Activated CD4-positive, alpha-beta T cell treated with anti-CD3 and anti-CD28 coated beads, Interleukin-2, amount 10 ng/mL, durations not matched to agents 7 days and 5 days (primary cell): ENCODE results near the gene FAP. TPM values are rescaled to one million over a fixed set of nuclear protein-coding genes. Genes with fewer than 3 reads are reported as not detected.

Source experiments
- CTCF ChIA-PET: fragments of 350-600 bp; sonication (Branson Sonifier 250); formaldehyde crosslinking; loops from one replicate; lab custom pipeline; 2021; ENCODE audit warnings: antibody characterized with exemption; lab: Charles Lee
- POLR2A ChIA-PET: fragments of 350-600 bp; sonication (Branson Sonifier 250); formaldehyde crosslinking; loops from one replicate; lab custom pipeline; 2021; ENCODE audit warnings: antibody characterized with exemption; lab: Charles Lee
- DNase-seq: peaks from one replicate; pipeline ENCODE4 v3.0.0-alpha.2; 2020
- H3K27ac Mint-ChIP-seq: one replicate; pipeline ENCODE4 v1.8.0; 2021; ENCODE audit warnings: mild to moderate bottlenecking, moderate library complexity, mixed read lengths
- H3K27me3 Mint-ChIP-seq: one replicate; pipeline ENCODE4 v1.8.0; 2021; ENCODE audit warnings: mixed read lengths
- H3K36me3 Mint-ChIP-seq: one replicate; pipeline ENCODE4 v1.8.0; 2021; ENCODE audit warnings: low read depth, mixed read lengths
- H3K4me1 Mint-ChIP-seq: one replicate; pipeline ENCODE4 v1.8.0; 2021; ENCODE audit warnings: mixed read lengths
- H3K4me3 Mint-ChIP-seq: one replicate; pipeline ENCODE4 v1.8.0; 2021; ENCODE audit warnings: mild to moderate bottlenecking, moderate library complexity, mixed read lengths
- H3K9me3 Mint-ChIP-seq: one replicate; pipeline ENCODE4 v1.8.0; 2021; ENCODE audit warnings: mixed read lengths
- total RNA-seq, 2 experiments: library from RNA; stranded (reverse); gene quantifications; one replicate each; pipeline ENCODE4 v1.2.3, GENCODE V29; 2021

Gene FAP
- total RNA-seq, 2 experiments from 2014 or later: not detected

- Mint-ChIP-seq H3K27me3 (peaks cover 25% of the 10 kb centered on the region), H3K4me3 (no peak overlapping the region), H3K4me1 (no peaks in the 10 kb centered on the region), H3K36me3 (no peaks in the 10 kb centered on the region), H3K9me3 (no peaks in the 10 kb centered on the region), H3K27ac (no peak overlapping the region)
- CTCF ChIA-PET: no interaction called here
- DNase-seq: no peak
- POLR2A ChIA-PET: no interaction called here
Measured at GRCh38 chr2:162200636-162201035, 42.6 kb downstream of the FAP start.

- ChIA-PET CTCF (no interaction called here), POLR2A (no interaction called here)
- Mint-ChIP-seq H3K4me3 (no peak overlapping the region), H3K9me3 (no peaks in the 10 kb centered on the region), H3K36me3 (no peaks in the 10 kb centered on the region), H3K4me1 (no peaks in the 10 kb centered on the region), H3K27me3 (peaks cover 27% of the 10 kb centered on the region), H3K27ac (no peak overlapping the region)
- no peak for DNase-seq
Measured at GRCh38 chr2:162199913-162200312, 43.3 kb downstream of the FAP start.

- H3K27ac Mint-ChIP-seq: no peak overlapping the region
- peaks cover 37% of the 10 kb centered on the region for H3K27me3 Mint-ChIP-seq
- CTCF ChIA-PET: no interaction called here
- H3K9me3 Mint-ChIP-seq: no peaks in the 10 kb centered on the region
- no peak for DNase-seq
- no peaks in the 10 kb centered on the region for H3K36me3 Mint-ChIP-seq
- H3K4me3 Mint-ChIP-seq: no peak overlapping the region
- H3K4me1 Mint-ChIP-seq: no peaks in the 10 kb centered on the region
- POLR2A ChIA-PET: no interaction called here
Measured at GRCh38 chr2:162198239-162198638, 45.0 kb downstream of the FAP start.

GRCh38 chr2:162197069-162197825 is 46.0 kb downstream of the FAP start:
- Mint-ChIP-seq H3K27me3 (peaks cover 47% of the 10 kb centered on the region), H3K4me1 (no peaks in the 10 kb centered on the region), H3K9me3 (no peaks in the 10 kb centered on the region), H3K4me3 (no peak overlapping the region), H3K36me3 (no peaks in the 10 kb centered on the region), H3K27ac (no peak overlapping the region)
- ChIA-PET POLR2A (no interaction called here), CTCF (interaction anchor here (1.0 kb wide), 1 partner anchor 24 kb away, joined by 3 read pairs; no protein-coding TSS in a partner anchor)
- DNase-seq: no peak

- no peaks in the 10 kb centered on the region for H3K36me3 Mint-ChIP-seq
- POLR2A ChIA-PET: no interaction called here
- CTCF ChIA-PET: interaction anchor here (1.0 kb wide), 1 partner anchor 25 kb away, joined by 3 read pairs; no protein-coding TSS in a partner anchor
Measured at GRCh38 chr2:162196638-162197037, 46.6 kb downstream of the FAP start.

GRCh38 chr2:162188451-162188850 is 54.8 kb downstream of the FAP start:
- POLR2A ChIA-PET: no interaction called here
- CTCF ChIA-PET: interaction anchor here (1.3 kb wide), 1 partner anchor 14 kb away, joined by 4 read pairs; no protein-coding TSS in a partner anchor

More at GRCh38 chr2:162196638-162197037, 46.6 kb downstream of the FAP start:
- Mint-ChIP-seq H3K4me1 (no peaks in the 10 kb centered on the region), H3K27me3 (peaks cover 51% of the 10 kb centered on the region), H3K4me3 (no peak overlapping the region), H3K9me3 (no peaks in the 10 kb centered on the region), H3K27ac (no peak overlapping the region)
- DNase-seq: no peak

GRCh38 chr2:162185541-162186232 is 57.6 kb downstream of the FAP start:
- no peaks in the 10 kb centered on the region for H3K36me3 Mint-ChIP-seq
- H3K9me3 Mint-ChIP-seq: no peaks in the 10 kb centered on the region
- no peak overlapping the region for H3K27ac Mint-ChIP-seq
- DNase-seq: no peak
- ChIA-PET CTCF (no interaction called here), POLR2A (no interaction called here)
- no peak overlapping the region for H3K4me3 Mint-ChIP-seq
- H3K27me3 Mint-ChIP-seq: peaks cover 13% of the 10 kb centered on the region
- H3K4me1 Mint-ChIP-seq: peaks cover 6% of the 10 kb centered on the region

More at GRCh38 chr2:162188451-162188850, 54.8 kb downstream of the FAP start:
- Mint-ChIP-seq H3K27ac (no peak overlapping the region), H3K36me3 (no peaks in the 10 kb centered on the region), H3K27me3 (peaks cover 30% of the 10 kb centered on the region), H3K4me1 (peaks cover 6% of the 10 kb centered on the region), H3K9me3 (no peaks in the 10 kb centered on the region), H3K4me3 (no peak overlapping the region)
- DNase-seq: no peak

GRCh38 chr2:162184821-162185450 is 58.3 kb downstream of the FAP start:
- H3K4me1 Mint-ChIP-seq: peaks cover 6% of the 10 kb centered on the region
- DNase-seq: no peak
- peaks cover 14% of the 10 kb centered on the region for H3K27me3 Mint-ChIP-seq
- POLR2A ChIA-PET: no interaction called here
- H3K4me3 Mint-ChIP-seq: no peak overlapping the region
- H3K9me3 Mint-ChIP-seq: no peaks in the 10 kb centered on the region
- no peaks in the 10 kb centered on the region for H3K36me3 Mint-ChIP-seq
- no peak overlapping the region for H3K27ac Mint-ChIP-seq
- CTCF ChIA-PET: no interaction called here

GRCh38 chr2:162184359-162184758 is 58.9 kb downstream of the FAP start:
- ChIA-PET CTCF (no interaction called here), POLR2A (no interaction called here)
- no peak overlapping the region for H3K27ac Mint-ChIP-seq
- no peaks in the 10 kb centered on the region for H3K36me3 Mint-ChIP-seq
- peaks cover 14% of the 10 kb centered on the region for H3K27me3 Mint-ChIP-seq
- no peak overlapping the region for H3K4me3 Mint-ChIP-seq
- H3K9me3 Mint-ChIP-seq: no peaks in the 10 kb centered on the region
- peaks cover 6% of the 10 kb centered on the region for H3K4me1 Mint-ChIP-seq
- DNase-seq: no peak

GRCh38 chr2:162182395-162182794 is 60.9 kb downstream of the FAP start:
- POLR2A ChIA-PET: no interaction called here
- CTCF ChIA-PET: no interaction called here
- no peak overlapping the region for H3K4me3 Mint-ChIP-seq

GRCh38 chr2:162177301-162177700 is 65.9 kb downstream of the FAP start:
- CTCF ChIA-PET: interaction anchor here (1.8 kb wide), 1 partner anchor 12 kb away, joined by 3 read pairs; no protein-coding TSS in a partner anchor
- no peak for DNase-seq
- POLR2A ChIA-PET: no interaction called here

More at GRCh38 chr2:162182395-162182794, 60.9 kb downstream of the FAP start:
- no peak for DNase-seq
- Mint-ChIP-seq H3K4me1 (peaks cover 6% of the 10 kb centered on the region), H3K9me3 (no peaks in the 10 kb centered on the region), H3K27me3 (peaks cover 14% of the 10 kb centered on the region), H3K36me3 (no peaks in the 10 kb centered on the region), H3K27ac (no peak overlapping the region)

GRCh38 chr2:162175714-162176113 is 67.5 kb downstream of the FAP start:
- Mint-ChIP-seq H3K4me3 (no peak overlapping the region), H3K9me3 (no peaks in the 10 kb centered on the region), H3K27me3 (peaks cover 41% of the 10 kb centered on the region), H3K36me3 (no peaks in the 10 kb centered on the region), H3K27ac (no peak overlapping the region), H3K4me1 (no peaks in the 10 kb centered on the region)
- DNase-seq: no peak
- POLR2A ChIA-PET: no interaction called here
- CTCF ChIA-PET: no interaction called here

More at GRCh38 chr2:162177301-162177700, 65.9 kb downstream of the FAP start:
- Mint-ChIP-seq H3K9me3 (no peaks in the 10 kb centered on the region), H3K27ac (no peak overlapping the region), H3K4me1 (no peaks in the 10 kb centered on the region), H3K27me3 (peaks cover 41% of the 10 kb centered on the region), H3K36me3 (no peaks in the 10 kb centered on the region), H3K4me3 (no peak overlapping the region)

GRCh38 chr2:162174746-162175145 is 68.5 kb downstream of the FAP start:
- Mint-ChIP-seq H3K27me3 (peaks cover 45% of the 10 kb centered on the region), H3K4me1 (no peaks in the 10 kb centered on the region), H3K9me3 (no peaks in the 10 kb centered on the region), H3K36me3 (no peaks in the 10 kb centered on the region), H3K27ac (no peak overlapping the region), H3K4me3 (no peak overlapping the region)
- ChIA-PET CTCF (interaction anchor here (1.1 kb wide), 1 partner anchor 13 kb away, joined by 4 read pairs; no protein-coding TSS in a partner anchor), POLR2A (no interaction called here)
- no peak for DNase-seq
